ENCODE data around the gene PCSK6. TPM values are rescaled to one million over a fixed set of nuclear protein-coding genes. Genes with fewer than 3 reads are reported as not detected.

PCSK6 gene
- total RNA-seq, 2 experiments from 2014 or later, result 0.57 TPM; not detected in 1

- TF ChIP-seq EZH2phosphoT487 (IDR thresholded peaks at IDR 0.05; ENCODE audit: borderline replicate concordance, low read depth, low read length) (no peak), CTCF (conservative IDR thresholded peaks at IDR 0.05; ENCODE audit: low read length) (no peak)
- no peak for DNase-seq (ENCODE audit: low spot score)
- Histone ChIP-seq H3K4me2 (ENCODE audit: low read length) (no peak overlapping the region), H3K36me3 (ENCODE audit: insufficient read depth, low read length) (no peaks in the 10 kb centered on the region), H4K20me1 (ENCODE audit: insufficient read depth, low read length) (no peaks in the 10 kb centered on the region), H3K79me2 (ENCODE audit: insufficient read depth, low read depth, low read length) (no peaks in the 10 kb centered on the region), H3K4me3 (ENCODE audit: low read depth, low read length, poor library complexity, severe bottlenecking) (no peak overlapping the region), H3K9me3 (ENCODE audit: low read length) (no peaks in the 10 kb centered on the region), H3K4me1 (ENCODE audit: insufficient read depth, low read length, poor library complexity, severe bottlenecking) (no peaks in the 10 kb centered on the region), H3K9me2 (ENCODE audit: insufficient read depth, low read length) (no peaks in the 10 kb centered on the region), H2AFZ (ENCODE audit: low read length) (no peak overlapping the region), H3K27ac (ENCODE audit: low read depth, low read length, poor library complexity, severe bottlenecking) (no peak overlapping the region)
- ChIA-PET POLR2A (interaction anchor here (0.7 kb wide), 1 partner anchor 22 kb away, joined by 3 read pairs; no protein-coding TSS in a partner anchor), CTCF (ENCODE audit: unreplicated experiment) (no interaction called here)
- intact Hi-C loops (cut with micrococcal nuclease; ENCODE audit: unreplicated experiment), result no loop called here
- no TSS peak for BruUV-seq (replicated peaks)
Observed at GRCh38 chr15:101536875-101537405, 47.4 kb upstream of the PCSK6 start.

- ChIA-PET POLR2A (no interaction called here), CTCF (ENCODE audit: unreplicated experiment) (no interaction called here)
- intact Hi-C loops (cut with micrococcal nuclease; ENCODE audit: unreplicated experiment), result no loop called here
- no TSS peak for BruUV-seq (replicated peaks)
- Histone ChIP-seq H3K36me3 (ENCODE audit: insufficient read depth, low read length) (no peaks in the 10 kb centered on the region), H3K27ac (ENCODE audit: low read depth, low read length, poor library complexity, severe bottlenecking) (no peak overlapping the region), H3K4me3 (ENCODE audit: low read depth, low read length, poor library complexity, severe bottlenecking) (no peak overlapping the region), H3K4me2 (ENCODE audit: low read length) (no peak overlapping the region), H4K20me1 (ENCODE audit: insufficient read depth, low read length) (no peaks in the 10 kb centered on the region), H3K9me3 (ENCODE audit: low read length) (no peaks in the 10 kb centered on the region), H3K9me2 (ENCODE audit: insufficient read depth, low read length) (no peaks in the 10 kb centered on the region), H3K79me2 (ENCODE audit: insufficient read depth, low read depth, low read length) (no peaks in the 10 kb centered on the region), H2AFZ (ENCODE audit: low read length) (no peak overlapping the region), H3K4me1 (ENCODE audit: insufficient read depth, low read length, poor library complexity, severe bottlenecking) (no peaks in the 10 kb centered on the region)
- TF ChIP-seq CTCF (conservative IDR thresholded peaks at IDR 0.05; ENCODE audit: low read length) (no peak), EZH2phosphoT487 (IDR thresholded peaks at IDR 0.05; ENCODE audit: borderline replicate concordance, low read depth, low read length) (no peak)
- DNase-seq (ENCODE audit: low spot score), result no peak
Observed at GRCh38 chr15:101536166-101536874, 46.8 kb upstream of the PCSK6 start.

GRCh38 chr15:101535170-101535902 is 45.8 kb upstream of the PCSK6 start:
- CTCF ChIA-PET (ENCODE audit: unreplicated experiment), result no interaction called here
- H3K36me3 ChIP-seq (ENCODE audit: insufficient read depth, low read length), result no peaks in the 10 kb centered on the region
- H2AFZ ChIP-seq (ENCODE audit: low read length), result no peak overlapping the region
- no peak overlapping the region for H3K27ac ChIP-seq (ENCODE audit: low read depth, low read length, poor library complexity, severe bottlenecking)
- no peaks in the 10 kb centered on the region for H4K20me1 ChIP-seq (ENCODE audit: insufficient read depth, low read length)
- POLR2A ChIA-PET, result no interaction called here
- H3K4me1 ChIP-seq (ENCODE audit: insufficient read depth, low read length, poor library complexity, severe bottlenecking), result no peaks in the 10 kb centered on the region
- no peak overlapping the region for H3K4me3 ChIP-seq (ENCODE audit: low read depth, low read length, poor library complexity, severe bottlenecking)
- H3K9me2 ChIP-seq (ENCODE audit: insufficient read depth, low read length), result no peaks in the 10 kb centered on the region
- H3K9me3 ChIP-seq (ENCODE audit: low read length), result no peaks in the 10 kb centered on the region
- DNase-seq (ENCODE audit: low spot score), result no peak
- no peak overlapping the region for H3K4me2 ChIP-seq (ENCODE audit: low read length)
- H3K79me2 ChIP-seq (ENCODE audit: insufficient read depth, low read depth, low read length), result no peaks in the 10 kb centered on the region
- BruUV-seq (replicated peaks), result no TSS peak
- TF ChIP-seq EZH2phosphoT487 (IDR thresholded peaks at IDR 0.05; ENCODE audit: borderline replicate concordance, low read depth, low read length), result no peak
- TF ChIP-seq CTCF (conservative IDR thresholded peaks at IDR 0.05; ENCODE audit: low read length), result no peak
- intact Hi-C loops (cut with micrococcal nuclease; ENCODE audit: unreplicated experiment), result no loop called here
